ENCODE measurements around the gene KLHDC3.

The KLHDC3 gene
- total RNA-seq, result 23.8 to 35.2 (median 29.4) reads per million in 3 donors

- peak; percentile 98 to 99 (median 99) for DNase-seq
- Histone ChIP-seq H3K9me3 (ENCODE audit: control insufficient read depth, low read length) (no peaks in the 10 kb centered on the region), H3K4me1 (ENCODE audit: control insufficient read depth, insufficient read depth, low read length, poor library complexity, severe bottlenecking) (peaks cover 23% of the 10 kb centered on the region), H3K36me3 (ENCODE audit: control insufficient read depth, insufficient read depth, low read length) (peaks cover 48% of the 10 kb centered on the region), H3K27me3 (replicated peaks; ENCODE audit: control insufficient read depth, insufficient read depth, low read length, poor library complexity, severe bottlenecking) (no peaks in the 10 kb centered on the region), H3K4me3 (ENCODE audit: insufficient read depth, low read depth, low read length, poor library complexity, severe bottlenecking) (peak within 1 kb of the TSS; percentile 80), H3K27ac (ENCODE audit: insufficient read depth, low read length, poor library complexity, severe bottlenecking) (peak within 1 kb of the TSS; percentile 79)
Measured at GRCh38 chr6:43013843-43014433, at the start of gene KLHDC3, which contains the start of gene MEA1. TSS of gene KLHDC3 (plus strand) at chr6:43014249. CDS start at chr6:43017193, 2,944 bp downstream. TSS of gene MEA1 (minus strand) at chr6:43013946. CDS start at chr6:43013813, 133 bp downstream.

GRCh38 chr6:42966571-42966970, 47.5 kb upstream of the KLHDC3 start:
- no peaks in the 10 kb centered on the region for H3K4me1 ChIP-seq (ENCODE audit: control insufficient read depth, insufficient read depth, low read length, poor library complexity, severe bottlenecking)
- no peak overlapping the region for H3K4me3 ChIP-seq (ENCODE audit: insufficient read depth, low read depth, low read length, poor library complexity, severe bottlenecking)
- no peak for DNase-seq
- H3K9me3 ChIP-seq (ENCODE audit: control insufficient read depth, low read length), result no peaks in the 10 kb centered on the region
- H3K36me3 ChIP-seq (ENCODE audit: control insufficient read depth, insufficient read depth, low read length), result peaks cover 19% of the 10 kb centered on the region
- no peaks in the 10 kb centered on the region for H3K27me3 ChIP-seq (replicated peaks; ENCODE audit: control insufficient read depth, insufficient read depth, low read length, poor library complexity, severe bottlenecking)
- no peak overlapping the region for H3K27ac ChIP-seq (ENCODE audit: insufficient read depth, low read length, poor library complexity, severe bottlenecking)

GRCh38 chr6:42967228-42967627, 46.8 kb upstream of the KLHDC3 start:
- Histone ChIP-seq H3K27ac (ENCODE audit: insufficient read depth, low read length, poor library complexity, severe bottlenecking) (no peak overlapping the region), H3K4me3 (ENCODE audit: insufficient read depth, low read depth, low read length, poor library complexity, severe bottlenecking) (no peak overlapping the region), H3K36me3 (ENCODE audit: control insufficient read depth, insufficient read depth, low read length) (peaks cover 19% of the 10 kb centered on the region), H3K27me3 (replicated peaks; ENCODE audit: control insufficient read depth, insufficient read depth, low read length, poor library complexity, severe bottlenecking) (no peaks in the 10 kb centered on the region), H3K4me1 (ENCODE audit: control insufficient read depth, insufficient read depth, low read length, poor library complexity, severe bottlenecking) (no peaks in the 10 kb centered on the region), H3K9me3 (ENCODE audit: control insufficient read depth, low read length) (no peaks in the 10 kb centered on the region)
- DNase-seq, result no peak

GRCh38 chr6:42968126-42968701, 45.8 kb upstream of the KLHDC3 start:
- H3K27me3 ChIP-seq (replicated peaks; ENCODE audit: control insufficient read depth, insufficient read depth, low read length, poor library complexity, severe bottlenecking), result no peaks in the 10 kb centered on the region
- H3K4me3 ChIP-seq (ENCODE audit: insufficient read depth, low read depth, low read length, poor library complexity, severe bottlenecking), result no peak overlapping the region
- no peaks in the 10 kb centered on the region for H3K9me3 ChIP-seq (ENCODE audit: control insufficient read depth, low read length)
- H3K4me1 ChIP-seq (ENCODE audit: control insufficient read depth, insufficient read depth, low read length, poor library complexity, severe bottlenecking), result no peaks in the 10 kb centered on the region
- no peak overlapping the region for H3K27ac ChIP-seq (ENCODE audit: insufficient read depth, low read length, poor library complexity, severe bottlenecking)
- peaks cover 19% of the 10 kb centered on the region for H3K36me3 ChIP-seq (ENCODE audit: control insufficient read depth, insufficient read depth, low read length)
- DNase-seq, result no peak

GRCh38 chr6:42968783-42969182, 45.3 kb upstream of the KLHDC3 start:
- no peaks in the 10 kb centered on the region for H3K27me3 ChIP-seq (replicated peaks; ENCODE audit: control insufficient read depth, insufficient read depth, low read length, poor library complexity, severe bottlenecking)
- H3K4me1 ChIP-seq (ENCODE audit: control insufficient read depth, insufficient read depth, low read length, poor library complexity, severe bottlenecking), result no peaks in the 10 kb centered on the region
- DNase-seq, result no peak
- H3K4me3 ChIP-seq (ENCODE audit: insufficient read depth, low read depth, low read length, poor library complexity, severe bottlenecking), result no peak overlapping the region
- H3K9me3 ChIP-seq (ENCODE audit: control insufficient read depth, low read length), result no peaks in the 10 kb centered on the region
- peaks cover 19% of the 10 kb centered on the region for H3K36me3 ChIP-seq (ENCODE audit: control insufficient read depth, insufficient read depth, low read length)
- no peak overlapping the region for H3K27ac ChIP-seq (ENCODE audit: insufficient read depth, low read length, poor library complexity, severe bottlenecking)

GRCh38 chr6:42969431-42969830, 44.6 kb upstream of the KLHDC3 start:
- H3K36me3 ChIP-seq (ENCODE audit: control insufficient read depth, insufficient read depth, low read length), result peaks cover 18% of the 10 kb centered on the region

GRCh38 chr6:42969934-42970333, 44.1 kb upstream of the KLHDC3 start:
- no peaks in the 10 kb centered on the region for H3K4me1 ChIP-seq (ENCODE audit: control insufficient read depth, insufficient read depth, low read length, poor library complexity, severe bottlenecking)
- H3K27me3 ChIP-seq (replicated peaks; ENCODE audit: control insufficient read depth, insufficient read depth, low read length, poor library complexity, severe bottlenecking), result no peaks in the 10 kb centered on the region
- H3K36me3 ChIP-seq (ENCODE audit: control insufficient read depth, insufficient read depth, low read length), result peaks cover 13% of the 10 kb centered on the region
- DNase-seq, result no peak
- H3K27ac ChIP-seq (ENCODE audit: insufficient read depth, low read length, poor library complexity, severe bottlenecking), result no peak overlapping the region
- no peak overlapping the region for H3K4me3 ChIP-seq (ENCODE audit: insufficient read depth, low read depth, low read length, poor library complexity, severe bottlenecking)
- H3K9me3 ChIP-seq (ENCODE audit: control insufficient read depth, low read length), result no peaks in the 10 kb centered on the region

More at GRCh38 chr6:42969431-42969830, 44.6 kb upstream of the KLHDC3 start:
- Histone ChIP-seq H3K27me3 (replicated peaks; ENCODE audit: control insufficient read depth, insufficient read depth, low read length, poor library complexity, severe bottlenecking) (no peaks in the 10 kb centered on the region), H3K9me3 (ENCODE audit: control insufficient read depth, low read length) (no peaks in the 10 kb centered on the region), H3K27ac (ENCODE audit: insufficient read depth, low read length, poor library complexity, severe bottlenecking) (no peak overlapping the region), H3K4me3 (ENCODE audit: insufficient read depth, low read depth, low read length, poor library complexity, severe bottlenecking) (no peak overlapping the region), H3K4me1 (ENCODE audit: control insufficient read depth, insufficient read depth, low read length, poor library complexity, severe bottlenecking) (no peaks in the 10 kb centered on the region)
- DNase-seq, result no peak

- Histone ChIP-seq H3K27me3 (replicated peaks; ENCODE audit: control insufficient read depth, insufficient read depth, low read length, poor library complexity, severe bottlenecking) (no peaks in the 10 kb centered on the region), H3K36me3 (ENCODE audit: control insufficient read depth, insufficient read depth, low read length) (peaks cover 7% of the 10 kb centered on the region), H3K9me3 (ENCODE audit: control insufficient read depth, low read length) (no peaks in the 10 kb centered on the region), H3K4me1 (ENCODE audit: control insufficient read depth, insufficient read depth, low read length, poor library complexity, severe bottlenecking) (no peaks in the 10 kb centered on the region), H3K27ac (ENCODE audit: insufficient read depth, low read length, poor library complexity, severe bottlenecking) (no peak overlapping the region), H3K4me3 (ENCODE audit: insufficient read depth, low read depth, low read length, poor library complexity, severe bottlenecking) (no peak overlapping the region)
- DNase-seq, result no peak
Measured at GRCh38 chr6:42970871-42971612, 43.0 kb upstream of the KLHDC3 start.

- Histone ChIP-seq H3K4me3 (ENCODE audit: insufficient read depth, low read depth, low read length, poor library complexity, severe bottlenecking) (no peak overlapping the region), H3K27me3 (replicated peaks; ENCODE audit: control insufficient read depth, insufficient read depth, low read length, poor library complexity, severe bottlenecking) (no peaks in the 10 kb centered on the region), H3K27ac (ENCODE audit: insufficient read depth, low read length, poor library complexity, severe bottlenecking) (no peak overlapping the region), H3K9me3 (ENCODE audit: control insufficient read depth, low read length) (no peaks in the 10 kb centered on the region), H3K36me3 (ENCODE audit: control insufficient read depth, insufficient read depth, low read length) (peaks cover 3% of the 10 kb centered on the region), H3K4me1 (ENCODE audit: control insufficient read depth, insufficient read depth, low read length, poor library complexity, severe bottlenecking) (no peaks in the 10 kb centered on the region)
- no peak for DNase-seq
Measured at GRCh38 chr6:42971746-42972327, 42.2 kb upstream of the KLHDC3 start.

GRCh38 chr6:42973926-42974325, 40.1 kb upstream of the KLHDC3 start:
- DNase-seq, result no peak
- Histone ChIP-seq H3K4me3 (ENCODE audit: insufficient read depth, low read depth, low read length, poor library complexity, severe bottlenecking) (no peak overlapping the region), H3K4me1 (ENCODE audit: control insufficient read depth, insufficient read depth, low read length, poor library complexity, severe bottlenecking) (peaks cover 11% of the 10 kb centered on the region), H3K27ac (ENCODE audit: insufficient read depth, low read length, poor library complexity, severe bottlenecking) (no peak overlapping the region), H3K36me3 (ENCODE audit: control insufficient read depth, insufficient read depth, low read length) (no peaks in the 10 kb centered on the region), H3K27me3 (replicated peaks; ENCODE audit: control insufficient read depth, insufficient read depth, low read length, poor library complexity, severe bottlenecking) (no peaks in the 10 kb centered on the region), H3K9me3 (ENCODE audit: control insufficient read depth, low read length) (no peaks in the 10 kb centered on the region)
